ENCODE data around the gene KDM4C.

KDM4C gene

GRCh38 chr9:6938873-6939272, 181.1 kb downstream of the KDM4C start:
- no peak for TF ChIP-seq CTCF (IDR thresholded peaks at IDR 0.05; ENCODE audit: low read depth, low read length)
- H3K4me3 ChIP-seq (replicated peaks in 1 of 2; ENCODE audit: low read depth in 2 of 2, low read length in 2 of 2), result no peak overlapping the region
- DNase-seq (ENCODE audit: low read depth in 2 of 2), result no peak

DNA sequence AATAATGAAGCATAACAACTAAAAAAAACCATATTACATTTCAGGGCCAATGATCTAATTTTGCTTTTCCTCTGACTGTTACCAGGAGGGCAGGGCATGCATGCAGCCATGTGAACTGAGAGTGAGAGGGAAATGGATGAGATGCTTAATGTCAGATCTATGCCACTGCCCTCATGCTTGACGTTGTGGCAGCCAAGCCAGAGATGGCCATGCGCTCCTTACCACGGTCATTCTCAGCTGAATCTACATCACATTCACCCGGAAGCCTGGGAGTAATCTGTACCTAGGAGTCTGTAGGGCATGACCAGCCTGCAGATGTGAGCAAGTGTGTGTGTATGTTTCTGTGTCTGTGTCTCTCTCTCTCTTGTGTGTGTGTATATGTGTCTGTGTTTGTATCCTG, 183.7 kb downstream of the KDM4C start:
- no peak for DNase-seq (ENCODE audit: low read depth in 2 of 2)
- no peak overlapping the region for H3K4me3 ChIP-seq (replicated peaks in 1 of 2; ENCODE audit: low read depth in 2 of 2, low read length in 2 of 2)
- no peak for TF ChIP-seq CTCF (IDR thresholded peaks at IDR 0.05; ENCODE audit: low read depth, low read length)

GRCh38 chr9:6942406-6942805, 184.6 kb downstream of the KDM4C start:
- no peak for DNase-seq (ENCODE audit: low read depth in 2 of 2)
- TF ChIP-seq CTCF (IDR thresholded peaks at IDR 0.05; ENCODE audit: low read depth, low read length), result no peak
- no peak overlapping the region for H3K4me3 ChIP-seq (replicated peaks in 1 of 2; ENCODE audit: low read depth in 2 of 2, low read length in 2 of 2)

DNA sequence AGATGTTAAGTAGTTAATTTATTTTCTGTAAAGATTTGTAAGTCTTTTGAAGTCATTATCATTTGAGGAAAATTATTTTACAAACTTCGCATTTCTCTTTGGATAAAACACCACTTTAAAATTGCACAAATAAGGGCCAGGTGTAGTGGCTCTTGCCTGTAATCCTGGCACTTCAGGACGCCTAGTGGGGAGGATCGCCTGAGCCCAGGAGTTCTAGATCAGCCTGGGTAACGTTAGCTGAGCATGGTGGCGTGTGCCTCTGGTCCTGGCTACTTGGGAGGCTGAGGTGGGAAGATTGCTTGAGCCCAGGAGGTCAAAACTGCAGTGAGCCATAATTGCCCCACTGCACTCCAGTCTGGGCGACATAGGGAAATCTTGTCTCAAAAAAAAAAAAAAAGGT, 185.5 kb downstream of the KDM4C start:
- TF ChIP-seq CTCF (IDR thresholded peaks at IDR 0.05; ENCODE audit: low read depth, low read length), result no peak
- no peak overlapping the region for H3K4me3 ChIP-seq (replicated peaks in 1 of 2; ENCODE audit: low read depth in 2 of 2, low read length in 2 of 2)
- DNase-seq (ENCODE audit: low read depth in 2 of 2), result no peak

GRCh38 chr9:6944093-6944551, 186.3 kb downstream of the KDM4C start:
- peak; percentile 77 to 90 for DNase-seq (ENCODE audit: low read depth in 2 of 2)
- no peak for TF ChIP-seq CTCF (IDR thresholded peaks at IDR 0.05; ENCODE audit: low read depth, low read length)

GRCh38 chr9:6944896-6945295, 187.1 kb downstream of the KDM4C start:
- DNase-seq (ENCODE audit: low read depth in 2 of 2), result peak in 1 of 2 donors; percentile 89
- no peak overlapping the region for H3K4me3 ChIP-seq (replicated peaks in 1 of 2; ENCODE audit: low read depth in 2 of 2, low read length in 2 of 2)
- no peak for TF ChIP-seq CTCF (IDR thresholded peaks at IDR 0.05; ENCODE audit: low read depth, low read length)

More at GRCh38 chr9:6944093-6944551, 186.3 kb downstream of the KDM4C start:
- H3K4me3 ChIP-seq (replicated peaks in 1 of 2; ENCODE audit: low read depth in 2 of 2, low read length in 2 of 2), result no peak overlapping the region

- no peak for DNase-seq (ENCODE audit: low read depth in 2 of 2)
- H3K4me3 ChIP-seq (replicated peaks in 1 of 2; ENCODE audit: low read depth in 2 of 2, low read length in 2 of 2), result no peak overlapping the region
- TF ChIP-seq CTCF (IDR thresholded peaks at IDR 0.05; ENCODE audit: low read depth, low read length), result no peak
Observed at GRCh38 chr9:6945816-6946215, 188.0 kb downstream of the KDM4C start.
